AG04449 (cell line): ENCODE measurements around the gene LIN7C.

Experiments used
- CTCF ChIA-PET: fragments of 350-600 bp; formaldehyde crosslinking; extraction: SDS; loops from one replicate; lab custom pipeline; 2021; ENCODE audit warnings: antibody characterized with exemption; lab: Yijun Ruan, JAX
- POLR2A ChIA-PET: fragments of 400-600, 350-600 bp; formaldehyde crosslinking; extraction: SDS; loops from one replicate; lab custom pipeline; 2020; ENCODE audit warnings: antibody characterized with exemption, inconsistent platforms; lab: Yijun Ruan, JAX
- DNase-seq: peaks from one replicate; pipeline ENCODE4 v3.0.0-alpha.2; 2010; ENCODE audit warnings: low read depth, low spot score
- H3K4me3 ChIP-seq: 2 replicates; pipeline ENCODE4 v1.5.1; 2011; ENCODE audit warnings: low read depth, mild to moderate bottlenecking, control low read depth, low read length
- TF ChIP-seq, protein P1 (sequence below): IDR thresholded peaks from one replicate; pipeline ENCODE4 v1.5.1; 2011; ENCODE audit warnings: mild to moderate bottlenecking, moderate library complexity, low read length, control low read depth, inconsistent platforms; ENCODE audit not compliant: insufficient read depth; ENCODE audit errors: missing control alignments

The LIN7C gene

GRCh38 chr11:27460158-27460978 lies 46.2 kb downstream of the LIN7C start:
- no peak for DNase-seq
- no peak overlapping the region for H3K4me3 ChIP-seq
- CTCF ChIA-PET: interaction anchor here (0.6 kb wide), 1 partner anchor 1199 kb away, joined by 3 read pairs; no protein-coding TSS in a partner anchor
- POLR2A ChIA-PET: interaction anchor here (0.6 to 1.0 kb wide), 2 partner anchors 24 to 81 kb away, joined by 3 to 6 read pairs; no protein-coding TSS in a partner anchor
- TF ChIP-seq, protein P1, sequence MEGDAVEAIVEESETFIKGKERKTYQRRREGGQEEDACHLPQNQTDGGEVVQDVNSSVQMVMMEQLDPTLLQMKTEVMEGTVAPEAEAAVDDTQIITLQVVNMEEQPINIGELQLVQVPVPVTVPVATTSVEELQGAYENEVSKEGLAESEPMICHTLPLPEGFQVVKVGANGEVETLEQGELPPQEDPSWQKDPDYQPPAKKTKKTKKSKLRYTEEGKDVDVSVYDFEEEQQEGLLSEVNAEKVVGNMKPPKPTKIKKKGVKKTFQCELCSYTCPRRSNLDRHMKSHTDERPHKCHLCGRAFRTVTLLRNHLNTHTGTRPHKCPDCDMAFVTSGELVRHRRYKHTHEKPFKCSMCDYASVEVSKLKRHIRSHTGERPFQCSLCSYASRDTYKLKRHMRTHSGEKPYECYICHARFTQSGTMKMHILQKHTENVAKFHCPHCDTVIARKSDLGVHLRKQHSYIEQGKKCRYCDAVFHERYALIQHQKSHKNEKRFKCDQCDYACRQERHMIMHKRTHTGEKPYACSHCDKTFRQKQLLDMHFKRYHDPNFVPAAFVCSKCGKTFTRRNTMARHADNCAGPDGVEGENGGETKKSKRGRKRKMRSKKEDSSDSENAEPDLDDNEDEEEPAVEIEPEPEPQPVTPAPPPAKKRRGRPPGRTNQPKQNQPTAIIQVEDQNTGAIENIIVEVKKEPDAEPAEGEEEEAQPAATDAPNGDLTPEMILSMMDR: no peak

GRCh38 chr11:27459191-27459590 lies 47.4 kb downstream of the LIN7C start:
- TF ChIP-seq, protein P1: no peak
- ChIA-PET POLR2A (no interaction called here), CTCF (interaction anchor here (1.1 to 1.5 kb wide), 2 partner anchors 67 to 300 kb away, joined by 3 to 4 read pairs; no protein-coding TSS in a partner anchor)
- no peak overlapping the region for H3K4me3 ChIP-seq
- no peak for DNase-seq

DNA sequence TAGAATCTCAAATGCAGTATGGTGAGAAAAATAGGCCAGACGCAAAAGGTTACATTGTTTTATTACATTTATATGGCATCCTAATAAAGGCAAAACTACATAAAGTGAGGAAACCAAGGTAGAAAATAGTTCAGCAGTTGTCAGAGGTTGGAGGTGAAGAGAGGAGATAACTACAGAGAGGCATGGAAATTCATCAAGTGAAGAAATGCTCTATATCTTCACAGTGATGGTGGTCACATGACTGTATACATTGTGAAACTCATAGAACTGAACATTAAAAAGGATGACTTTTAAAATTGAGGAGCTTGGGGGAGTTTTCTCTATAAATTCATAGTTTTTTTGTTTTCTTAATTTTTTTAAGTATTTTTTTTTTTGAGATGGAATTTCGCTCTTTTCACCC lies 48.4 kb downstream of the LIN7C start:
- TF ChIP-seq, protein P1: no peak
- H3K4me3 ChIP-seq: no peak overlapping the region
- CTCF ChIA-PET: interaction anchor here (0.6 kb wide), 1 partner anchor 193 kb away, joined by 5 read pairs; no protein-coding TSS in a partner anchor
- DNase-seq: no peak
- POLR2A ChIA-PET: interaction anchor here (0.6 kb wide), 1 partner anchor 31 kb away, joined by 3 read pairs; no protein-coding TSS in a partner anchor

- TF ChIP-seq, protein P1: no peak
- H3K4me3 ChIP-seq: no peak overlapping the region
- ChIA-PET CTCF (interaction anchor here (0.6 to 1.8 kb wide), 5 partner anchors 8 to 273 kb away, joined by 3 to 5 read pairs (median 3); no protein-coding TSS in a partner anchor), POLR2A (interaction anchor here (1.7 kb wide), 1 partner anchor 222 kb away, joined by 5 read pairs; no protein-coding TSS in a partner anchor)
- DNase-seq: no peak
These were observed 49.7 kb downstream of the LIN7C start for GRCh38 chr11:27456795-27457329.

- no peak for DNase-seq
- H3K4me3 ChIP-seq: no peak overlapping the region; the same call in 1 of the 2 replicates
- TF ChIP-seq, protein P1: no peak
- ChIA-PET CTCF (interaction anchor here (1.2 to 1.8 kb wide), 4 partner anchors 8 to 272 kb away, joined by 3 to 5 read pairs (median 4); no protein-coding TSS in a partner anchor), POLR2A (interaction anchor here (1.1 to 1.7 kb wide), 2 partner anchors 174 to 222 kb away, joined by 3 to 5 read pairs; no protein-coding TSS in a partner anchor)
These were observed 50.3 kb downstream of the LIN7C start for GRCh38 chr11:27456140-27456794.
